ENCODE results near the gene AZI2. TPM values are rescaled to one million over a fixed set of nuclear protein-coding genes. Genes with fewer than 3 reads are reported as not detected.

AZI2 gene
- total and polyA plus RNA-seq, 4 experiments from 2014 or later: 40.3 to 44.5 (median 43.6) TPM

GRCh38 chr3:28328188-28329151 lies 20.2 kb downstream of the AZI2 start:
- Histone ChIP-seq H3K27me3 (ENCODE audit: insufficient read depth, low read length) (no peaks in the 10 kb centered on the region), H3K9me3 (ENCODE audit: control insufficient read depth in 1 of 2, low read length in 2 of 2) (no peaks in the 10 kb centered on the region), H3K27ac (ENCODE audit: low read depth, low read length) (no peak overlapping the region), H3K4me1 (ENCODE audit: insufficient read depth, low read length) (peaks cover 21% of the 10 kb centered on the region), H3K36me3 (ENCODE audit: insufficient read depth, low read length) (no peaks in the 10 kb centered on the region), H3K4me3 (ENCODE audit: low read length in 2 of 2) (no peak overlapping the region)
- intact Hi-C loops (cut with micrococcal nuclease): loop anchor here (1.0 to 5.0 kb wide), 7 partner anchors 11 to 1194 kb away; partner anchors contain the start of genes AZI2 and ZCWPW2
- H3K27ac Mint-ChIP-seq: peak overlapping the region in 2 of 7 donors; percentile 42 to 55
- POLR2A ChIA-PET (ENCODE audit: partially characterized antibody): interaction anchor here (1.4 to 5.6 kb wide), 5 partner anchors 14 to 616 kb away, joined by 4 to 36 read pairs (median 7); partner anchors contain the start of genes AZI2, EOMES and ZCWPW2
- CTCF ChIA-PET (ENCODE audit: partially characterized antibody): interaction anchor here (0.7 to 20.1 kb wide), 17 partner anchors 7 to 647 kb away, joined by 3 to 328 read pairs (median 4); partner anchors contain the start of genes AZI2, EOMES and ZCWPW2
- peak in 4 of 5 donors; percentile 51 to 62 (median 53) for DNase-seq
- H3K27me3 Mint-ChIP-seq: no peaks in the 10 kb centered on the region
- no peak overlapping the region for H3K4me3 Mint-ChIP-seq
- H3K36me3 Mint-ChIP-seq: peaks cover 11 to 26% of the 10 kb centered on the region in 2 donors
- no peaks in the 10 kb centered on the region for H3K9me3 Mint-ChIP-seq
- H3K4me1 Mint-ChIP-seq: peaks cover 12 to 27% (median 19%) of the 10 kb centered on the region in 4 donors

GRCh38 chr3:28326458-28326926 lies 22.1 kb downstream of the AZI2 start:
- no peak overlapping the region for H3K4me3 ChIP-seq (ENCODE audit: low read length in 2 of 2)
- H3K9me3 Mint-ChIP-seq: no peaks in the 10 kb centered on the region
- no peaks in the 10 kb centered on the region for H3K9me3 ChIP-seq (ENCODE audit: control insufficient read depth in 1 of 2, low read length in 2 of 2)
- ChIA-PET POLR2A (ENCODE audit: partially characterized antibody) (interaction anchor here (0.9 to 5.6 kb wide), 8 partner anchors 9 to 617 kb away, joined by 3 to 36 read pairs (median 6); partner anchors contain the start of genes AZI2, EOMES and ZCWPW2), CTCF (ENCODE audit: partially characterized antibody) (interaction anchor here (0.7 to 20.1 kb wide), 14 partner anchors 9 to 645 kb away, joined by 3 to 328 read pairs (median 4); partner anchors contain the start of genes AZI2, EOMES and ZCWPW2)
- H3K36me3 Mint-ChIP-seq: peaks cover 11 to 27% of the 10 kb centered on the region in 2 donors
- intact Hi-C loops (cut with micrococcal nuclease): loop anchor here (2.0 to 5.0 kb wide), 2 partner anchors 969 to 1014 kb away; no protein-coding TSS in a partner anchor
- H3K36me3 ChIP-seq (ENCODE audit: insufficient read depth, low read length): no peaks in the 10 kb centered on the region
- H3K4me3 Mint-ChIP-seq: peak overlapping the region in 6 of 8 donors; percentile 11 to 69 (median 36)
- no peaks in the 10 kb centered on the region for H3K27me3 Mint-ChIP-seq
- no peaks in the 10 kb centered on the region for H3K27me3 ChIP-seq (ENCODE audit: insufficient read depth, low read length)
- peaks cover 12 to 29% (median 22%) of the 10 kb centered on the region in 4 donors for H3K4me1 Mint-ChIP-seq
- DNase-seq: peak; percentile 54 to 68 (median 58)
- H3K27ac ChIP-seq (ENCODE audit: low read depth, low read length): no peak overlapping the region
- H3K27ac Mint-ChIP-seq: peak overlapping the region in 5 of 7 donors; percentile 2 to 62 (median 48)
- H3K4me1 ChIP-seq (ENCODE audit: insufficient read depth, low read length): peaks cover 21% of the 10 kb centered on the region

DNA sequence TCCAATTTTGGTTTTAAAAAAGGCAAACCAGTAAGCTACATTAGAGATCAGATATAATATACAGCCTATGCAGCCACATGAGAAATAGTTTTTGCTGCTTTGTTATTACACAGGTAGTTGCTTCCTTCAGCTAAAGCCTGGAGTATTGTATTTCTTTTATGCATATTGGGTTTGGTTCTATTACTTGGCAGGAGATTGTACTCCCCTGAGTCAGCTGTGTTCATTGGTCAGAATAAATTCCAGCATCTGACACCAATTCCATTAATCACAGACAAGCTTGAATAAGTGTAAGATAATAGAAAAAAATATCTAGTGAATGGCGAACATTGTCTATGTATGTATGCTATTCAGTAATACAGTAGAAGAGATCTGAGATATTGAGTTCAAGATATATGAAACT lies 26.2 kb downstream of the AZI2 start:
- ChIA-PET POLR2A (ENCODE audit: partially characterized antibody) (no interaction called here), CTCF (ENCODE audit: partially characterized antibody) (interaction anchor here (0.9 to 20.1 kb wide), 6 partner anchors 10 to 610 kb away, joined by 3 to 328 read pairs (median 3); partner anchors contain the start of gene EOMES)
- Mint-ChIP-seq H3K36me3 (peaks cover 20 to 35% of the 10 kb centered on the region in 2 donors), H3K27ac (no peak overlapping the region), H3K9me3 (no peaks in the 10 kb centered on the region), H3K27me3 (no peaks in the 10 kb centered on the region), H3K4me3 (no peak overlapping the region), H3K4me1 (peaks cover 12 to 32% (median 29%) of the 10 kb centered on the region in 4 donors)
- no peak overlapping the region for H3K4me3 ChIP-seq (ENCODE audit: low read length in 2 of 2)
- DNase-seq: no peak
- intact Hi-C loops (cut with micrococcal nuclease): no loop called here
- H3K27ac ChIP-seq (ENCODE audit: low read depth, low read length): no peak overlapping the region
- H3K4me1 ChIP-seq (ENCODE audit: insufficient read depth, low read length): peaks cover 21% of the 10 kb centered on the region
- no peaks in the 10 kb centered on the region for H3K9me3 ChIP-seq (ENCODE audit: control insufficient read depth in 1 of 2, low read length in 2 of 2)
- H3K36me3 ChIP-seq (ENCODE audit: insufficient read depth, low read length): no peaks in the 10 kb centered on the region
- H3K27me3 ChIP-seq (ENCODE audit: insufficient read depth, low read length): no peaks in the 10 kb centered on the region

- intact Hi-C loops (cut with micrococcal nuclease): no loop called here
- H3K9me3 Mint-ChIP-seq: no peaks in the 10 kb centered on the region
- POLR2A ChIA-PET (ENCODE audit: partially characterized antibody): interaction anchor here (1.2 kb wide), 1 partner anchor 28 kb away, joined by 3 read pairs; the partner anchor contains the start of genes AZI2 and ZCWPW2
These were observed 27.6 kb downstream of the AZI2 start for GRCh38 chr3:28320981-28321380.

DNA sequence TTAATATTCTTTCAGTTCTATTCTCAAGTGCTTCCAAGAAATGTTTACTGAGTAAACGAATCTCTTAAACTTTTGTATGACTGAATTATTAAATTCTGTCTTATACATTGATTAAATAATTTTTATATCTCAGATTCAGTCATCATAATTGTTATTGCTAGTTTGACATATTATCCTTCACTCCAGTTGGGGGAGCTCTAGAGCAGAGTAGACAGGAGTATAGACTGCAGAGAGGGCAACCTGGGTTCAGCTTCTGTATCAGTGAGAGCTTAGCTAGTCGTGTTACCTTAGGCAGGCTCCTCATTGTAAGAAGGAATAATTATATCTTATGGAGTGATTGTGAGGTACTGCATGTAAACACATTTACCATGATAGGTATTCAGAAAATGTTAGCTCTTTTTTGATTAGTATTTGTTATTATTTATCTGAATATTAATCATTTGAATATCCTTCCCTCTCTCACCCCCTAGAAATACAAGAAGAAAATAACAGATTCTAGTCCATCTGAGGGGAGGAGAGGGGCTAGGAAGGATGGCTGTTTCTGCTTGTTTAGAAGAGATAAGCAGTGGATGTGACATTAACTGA lies 31.1 kb downstream of the AZI2 start:
- H3K4me1 ChIP-seq (ENCODE audit: insufficient read depth, low read length): no peaks in the 10 kb centered on the region
- POLR2A ChIA-PET (ENCODE audit: partially characterized antibody): interaction anchor here (0.6 to 2.6 kb wide), 3 partner anchors 9 to 948 kb away, joined by 3 to 10 read pairs (median 10); partner anchors contain the start of genes AZI2, NEK10 and ZCWPW2
- H3K27me3 Mint-ChIP-seq: no peaks in the 10 kb centered on the region
- no peak overlapping the region for H3K4me3 ChIP-seq (ENCODE audit: low read length in 2 of 2)
- DNase-seq: peak; percentile 46 to 58 (median 55)
- no peaks in the 10 kb centered on the region for H3K27me3 ChIP-seq (ENCODE audit: insufficient read depth, low read length)
- H3K4me3 Mint-ChIP-seq: no peak overlapping the region
- CTCF ChIA-PET (ENCODE audit: partially characterized antibody): interaction anchor here (0.6 to 1.2 kb wide), 23 partner anchors 9 to 1183 kb away, joined by 3 to 15 read pairs (median 4); partner anchors contain the start of genes AZI2, EOMES and ZCWPW2
- no peaks in the 10 kb centered on the region for H3K9me3 ChIP-seq (ENCODE audit: control insufficient read depth in 1 of 2, low read length in 2 of 2)
- no peaks in the 10 kb centered on the region for H3K36me3 ChIP-seq (ENCODE audit: insufficient read depth, low read length)
- intact Hi-C loops (cut with micrococcal nuclease): loop anchor here (1.0 kb wide), 1 partner anchor 11 kb away; no protein-coding TSS in a partner anchor
- peaks cover 9 to 22% of the 10 kb centered on the region in 2 donors for H3K36me3 Mint-ChIP-seq
- H3K9me3 Mint-ChIP-seq: no peaks in the 10 kb centered on the region
- peaks cover 3 to 17% (median 13%) of the 10 kb centered on the region in 4 donors for H3K4me1 Mint-ChIP-seq
- no peak overlapping the region for H3K27ac ChIP-seq (ENCODE audit: low read depth, low read length)
- no peak overlapping the region for H3K27ac Mint-ChIP-seq

More at GRCh38 chr3:28320981-28321380, 27.6 kb downstream of the AZI2 start:
- Mint-ChIP-seq H3K27me3 (no peaks in the 10 kb centered on the region), H3K36me3 (peaks cover 20 to 35% of the 10 kb centered on the region in 2 donors), H3K4me3 (no peak overlapping the region), H3K4me1 (peaks cover 6 to 23% (median 21%) of the 10 kb centered on the region in 4 donors), H3K27ac (peak overlapping the region in 2 of 7 donors; percentile 19 to 28)
- Histone ChIP-seq H3K9me3 (ENCODE audit: control insufficient read depth in 1 of 2, low read length in 2 of 2) (no peaks in the 10 kb centered on the region), H3K4me3 (ENCODE audit: low read length in 2 of 2) (no peak overlapping the region), H3K36me3 (ENCODE audit: insufficient read depth, low read length) (no peaks in the 10 kb centered on the region), H3K27me3 (ENCODE audit: insufficient read depth, low read length) (no peaks in the 10 kb centered on the region), H3K4me1 (ENCODE audit: insufficient read depth, low read length) (peaks cover 7% of the 10 kb centered on the region), H3K27ac (ENCODE audit: low read depth, low read length) (no peak overlapping the region)
- CTCF ChIA-PET (ENCODE audit: partially characterized antibody): interaction anchor here (1.0 to 20.1 kb wide), 7 partner anchors 10 to 609 kb away, joined by 3 to 328 read pairs (median 4); partner anchors contain the start of genes AZI2, EOMES and ZCWPW2
- DNase-seq: no peak

DNA sequence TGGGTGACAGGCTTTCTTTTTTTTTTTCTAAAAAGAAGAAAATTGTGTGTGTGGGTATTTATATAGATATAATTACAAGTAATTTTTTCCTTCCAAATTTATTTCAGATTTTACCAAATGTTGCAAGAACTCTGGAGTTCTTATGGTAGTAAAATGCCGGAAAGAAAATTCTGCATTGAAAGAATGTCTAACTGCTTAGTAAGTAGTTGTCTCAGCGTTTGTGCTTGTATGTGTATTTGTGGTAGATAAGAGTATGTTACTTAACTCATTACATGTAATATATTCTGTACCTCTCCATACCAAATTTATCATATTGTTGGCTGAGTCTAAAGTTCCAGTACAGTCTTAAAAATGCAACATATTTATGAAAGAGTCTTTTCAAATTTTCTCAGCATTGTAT lies 32.4 kb downstream of the AZI2 start:
- Histone ChIP-seq H3K9me3 (ENCODE audit: control insufficient read depth in 1 of 2, low read length in 2 of 2) (no peaks in the 10 kb centered on the region), H3K36me3 (ENCODE audit: insufficient read depth, low read length) (no peaks in the 10 kb centered on the region), H3K27me3 (ENCODE audit: insufficient read depth, low read length) (no peaks in the 10 kb centered on the region), H3K27ac (ENCODE audit: low read depth, low read length) (no peak overlapping the region), H3K4me1 (ENCODE audit: insufficient read depth, low read length) (no peaks in the 10 kb centered on the region), H3K4me3 (ENCODE audit: low read length in 2 of 2) (no peak overlapping the region)
- H3K27ac Mint-ChIP-seq: no peak overlapping the region
- no peaks in the 10 kb centered on the region for H3K9me3 Mint-ChIP-seq
- H3K4me1 Mint-ChIP-seq: peaks cover 3 to 14% (median 9%) of the 10 kb centered on the region in 4 donors
- intact Hi-C loops (cut with micrococcal nuclease): no loop called here
- CTCF ChIA-PET (ENCODE audit: partially characterized antibody): interaction anchor here (0.7 kb wide), 1 partner anchor 604 kb away, joined by 4 read pairs; no protein-coding TSS in a partner anchor
- no peaks in the 10 kb centered on the region for H3K27me3 Mint-ChIP-seq
- no peak overlapping the region for H3K4me3 Mint-ChIP-seq
- DNase-seq: no peak
- peaks cover 6 to 17% of the 10 kb centered on the region in 2 donors for H3K36me3 Mint-ChIP-seq
- POLR2A ChIA-PET (ENCODE audit: partially characterized antibody): no interaction called here
